Measurements from ENCODE around the gene TAPBPL.
"Not testable (repeated sequence)": the region's sequence is repeated elsewhere in the genome, so short reads cannot be mapped to it uniquely, and the experiment has no call there.

The TAPBPL gene

DNA sequence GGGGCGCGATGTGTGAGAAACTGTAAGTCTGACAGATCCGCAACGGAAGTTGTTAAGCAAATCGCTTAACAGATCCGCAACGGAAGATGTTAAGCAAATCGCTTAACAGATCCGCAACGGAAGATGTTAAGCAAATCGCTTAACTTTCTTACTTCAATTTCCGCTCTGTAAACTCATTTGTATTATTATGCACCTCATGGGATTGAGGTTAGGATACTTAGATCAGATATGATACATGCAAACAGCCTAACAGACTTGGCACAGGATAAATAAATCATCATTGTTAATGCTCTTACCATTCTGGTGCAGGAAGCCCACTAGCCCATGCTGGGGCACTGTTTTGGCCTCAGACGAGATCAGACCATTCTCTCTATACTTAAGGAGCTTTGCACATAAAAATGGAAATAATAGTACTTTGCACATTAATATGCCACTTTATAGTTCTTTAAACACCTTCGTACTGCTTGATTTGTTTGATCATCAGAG lies 42.5 kb downstream of the TAPBPL start:
- Histone ChIP-seq H3K27me3 (ENCODE audit: control insufficient read depth in 1 of 2, insufficient read depth in 2 of 2, low read length in 2 of 2) (no peaks in the 10 kb centered on the region), H3K27ac (ENCODE audit: low read length) (peak overlapping the region; percentile 98)

DNA sequence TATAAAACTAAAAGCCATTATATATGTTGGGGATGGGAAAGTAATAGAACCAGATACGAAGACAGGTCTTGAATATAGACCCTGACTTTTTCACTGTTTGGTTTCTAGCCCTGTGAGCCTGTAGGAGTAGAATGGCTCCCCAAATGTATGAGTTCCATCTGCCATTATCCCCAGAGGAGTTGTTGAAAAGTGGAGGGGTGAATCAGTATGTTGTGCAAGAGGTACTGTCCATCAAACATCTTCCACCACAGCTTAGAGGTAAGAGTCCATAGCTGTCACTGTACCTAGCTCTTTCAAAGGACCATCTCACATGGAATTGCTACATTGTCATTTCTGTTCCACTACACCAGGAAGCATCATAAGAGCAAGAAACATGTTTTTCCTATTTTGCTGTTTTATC lies 43.1 kb downstream of the TAPBPL start:
- Histone ChIP-seq H3K4me1 (ENCODE audit: control insufficient read depth, insufficient read depth, low read length) (peaks cover 12% of the 10 kb centered on the region), H3K27ac (ENCODE audit: low read length) (no peak overlapping the region), H3K9me3 (ENCODE audit: control insufficient read depth in 2 of 2, low read length in 2 of 2) (no peaks in the 10 kb centered on the region), H3K9ac (ENCODE audit: low read length in 2 of 2) (no peak overlapping the region), H3K4me3 (ENCODE audit: low read length in 2 of 2) (peak overlapping the region in 1 of 2 donors; percentile 98), H3K27me3 (ENCODE audit: control insufficient read depth in 1 of 2, insufficient read depth in 2 of 2, low read length in 2 of 2) (no peaks in the 10 kb centered on the region), H3K36me3 (ENCODE audit: control insufficient read depth in 2 of 2, insufficient read depth in 2 of 2, low read length in 2 of 2) (peaks cover 0 to 2% of the 10 kb centered on the region in 2 donors)

More for the DNA sequence above, 42.5 kb downstream of the TAPBPL start:
- peak overlapping the region; percentile 94 to 98 for H3K4me3 ChIP-seq (ENCODE audit: low read length in 2 of 2)
- H3K9ac ChIP-seq (ENCODE audit: low read length in 2 of 2): peak overlapping the region; percentile 21 to 58
- H3K36me3 ChIP-seq (ENCODE audit: control insufficient read depth in 2 of 2, insufficient read depth in 2 of 2, low read length in 2 of 2): peaks cover 0 to 2% of the 10 kb centered on the region in 2 donors
- peaks cover 12% of the 10 kb centered on the region for H3K4me1 ChIP-seq (ENCODE audit: control insufficient read depth, insufficient read depth, low read length)
- H3K9me3 ChIP-seq (ENCODE audit: control insufficient read depth in 2 of 2, low read length in 2 of 2): no peaks in the 10 kb centered on the region

GRCh38 chr12:6497291-6497690 lies 45.4 kb downstream of the TAPBPL start:
- H3K9ac ChIP-seq (ENCODE audit: low read length in 2 of 2); H3K27me3 ChIP-seq (ENCODE audit: control insufficient read depth in 1 of 2, insufficient read depth in 2 of 2, low read length in 2 of 2); H3K9me3 ChIP-seq (ENCODE audit: control insufficient read depth in 2 of 2, low read length in 2 of 2); H3K4me3 ChIP-seq (ENCODE audit: low read length in 2 of 2); H3K36me3 ChIP-seq (ENCODE audit: control insufficient read depth in 2 of 2, insufficient read depth in 2 of 2, low read length in 2 of 2); H3K27ac ChIP-seq (ENCODE audit: low read length); H3K4me1 ChIP-seq (ENCODE audit: control insufficient read depth, insufficient read depth, low read length): not testable (repeated sequence)

DNA sequence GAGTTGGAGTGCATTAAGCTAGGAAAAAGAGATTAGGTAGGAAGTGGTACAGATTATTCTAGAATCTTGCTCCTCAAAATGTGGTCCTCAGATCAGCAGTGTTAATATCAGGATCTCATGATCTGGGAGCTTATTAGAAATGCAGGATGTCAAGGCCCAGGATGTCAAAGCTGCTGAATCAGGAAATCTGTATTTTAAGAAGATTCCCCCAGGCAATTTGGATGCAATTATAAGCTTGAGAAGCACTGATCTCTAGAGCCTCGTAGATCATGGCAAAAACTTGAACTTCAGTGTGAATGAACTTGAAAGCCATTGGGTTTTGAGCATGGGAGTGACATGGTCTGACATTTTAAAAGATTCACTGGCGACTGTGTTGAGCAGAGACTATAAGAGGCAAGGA lies 48.6 kb downstream of the TAPBPL start:
- Histone ChIP-seq H3K36me3 (ENCODE audit: control insufficient read depth in 2 of 2, insufficient read depth in 2 of 2, low read length in 2 of 2) (no peaks in the 10 kb centered on the region), H3K4me3 (ENCODE audit: low read length in 2 of 2) (no peak overlapping the region), H3K27ac (ENCODE audit: low read length) (no peak overlapping the region), H3K27me3 (ENCODE audit: control insufficient read depth in 1 of 2, insufficient read depth in 2 of 2, low read length in 2 of 2) (no peaks in the 10 kb centered on the region), H3K4me1 (ENCODE audit: control insufficient read depth, insufficient read depth, low read length) (no peaks in the 10 kb centered on the region), H3K9me3 (ENCODE audit: control insufficient read depth in 2 of 2, low read length in 2 of 2) (no peaks in the 10 kb centered on the region), H3K9ac (ENCODE audit: low read length in 2 of 2) (no peak overlapping the region)

DNA sequence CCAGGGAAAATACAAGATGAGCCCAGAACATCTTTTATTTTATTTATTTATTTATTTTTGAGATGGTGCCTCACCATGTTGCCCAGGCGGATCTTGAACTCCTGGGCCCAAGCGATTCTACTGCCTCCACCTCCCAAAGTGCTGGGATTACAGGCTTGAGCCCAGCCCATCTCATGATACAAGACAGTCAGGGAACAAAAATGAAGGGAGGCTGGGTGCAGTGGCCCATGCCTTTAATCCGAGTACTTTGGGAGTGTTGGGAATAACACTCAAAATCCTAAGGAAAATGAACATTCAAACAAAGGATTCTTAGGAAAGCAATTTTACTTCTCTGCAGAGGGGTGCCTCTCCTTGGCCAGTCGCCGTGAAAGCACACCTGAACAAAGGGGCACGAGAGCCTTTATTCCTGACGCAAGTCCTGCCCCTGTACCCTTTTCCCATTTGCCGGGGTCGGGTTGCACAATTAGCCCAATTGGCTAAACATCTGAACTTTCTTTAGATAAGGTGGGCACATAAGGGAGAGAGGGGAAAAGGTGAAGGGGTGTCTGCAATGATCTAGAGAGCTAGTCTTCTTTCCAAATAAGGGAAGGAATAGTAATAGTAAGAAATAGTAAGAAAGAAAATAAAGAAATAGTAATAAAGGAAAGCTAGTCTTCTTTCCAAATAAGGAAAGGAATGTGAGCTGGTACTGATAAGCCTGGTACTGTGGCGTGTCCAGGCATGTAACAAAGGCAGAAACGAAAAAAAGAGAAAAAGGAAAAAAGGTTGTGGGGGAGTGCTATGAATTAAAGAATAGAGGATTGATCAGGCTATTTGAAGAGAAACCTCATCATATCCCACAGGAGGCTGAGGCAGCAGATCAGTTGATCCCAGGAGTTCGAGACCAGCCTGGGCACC lies 55.5 kb downstream of the TAPBPL start:
- no peaks in the 10 kb centered on the region for H3K27me3 ChIP-seq (ENCODE audit: control insufficient read depth in 1 of 2, insufficient read depth in 2 of 2, low read length in 2 of 2)
- H3K4me1 ChIP-seq (ENCODE audit: control insufficient read depth, insufficient read depth, low read length): no peaks in the 10 kb centered on the region
- H3K9me3 ChIP-seq (ENCODE audit: control insufficient read depth in 2 of 2, low read length in 2 of 2): no peaks in the 10 kb centered on the region
- H3K36me3 ChIP-seq (ENCODE audit: control insufficient read depth in 2 of 2, insufficient read depth in 2 of 2, low read length in 2 of 2): peaks cover 8 to 11% of the 10 kb centered on the region in 2 donors
- H3K9ac ChIP-seq (ENCODE audit: low read length in 2 of 2): no peak overlapping the region
- H3K27ac ChIP-seq (ENCODE audit: low read length): peak overlapping the region; percentile 24
- no peak overlapping the region for H3K4me3 ChIP-seq (ENCODE audit: low read length in 2 of 2)

- H3K36me3 ChIP-seq (ENCODE audit: control insufficient read depth in 2 of 2, insufficient read depth in 2 of 2, low read length in 2 of 2): peaks cover 13 to 18% of the 10 kb centered on the region in 2 donors
- H3K9ac ChIP-seq (ENCODE audit: low read length in 2 of 2): no peak overlapping the region
- peak overlapping the region; percentile 24 for H3K27ac ChIP-seq (ENCODE audit: low read length)
- H3K27me3 ChIP-seq (ENCODE audit: control insufficient read depth in 1 of 2, insufficient read depth in 2 of 2, low read length in 2 of 2): no peaks in the 10 kb centered on the region
- no peak overlapping the region for H3K4me3 ChIP-seq (ENCODE audit: low read length in 2 of 2)
- H3K4me1 ChIP-seq (ENCODE audit: control insufficient read depth, insufficient read depth, low read length): no peaks in the 10 kb centered on the region
- no peaks in the 10 kb centered on the region for H3K9me3 ChIP-seq (ENCODE audit: control insufficient read depth in 2 of 2, low read length in 2 of 2)
These were observed 56.2 kb downstream of the TAPBPL start for GRCh38 chr12:6508087-6508486.

Measured in stomach smooth muscle (tissue), 2 donors.